IPS DF 19.7 (cell line): Measurements from ENCODE around the gene ASS1.

Experiments
- DNase-seq: peaks from one replicate; pipeline ENCODE4 v3.0.0-alpha.2; 2013; ENCODE audit warnings: low read depth, low spot score

The ASS1 gene

GRCh38 chr9:130418776-130419175 is 26.0 kb upstream of the ASS1 start:
- no peak for DNase-seq

GRCh38 chr9:130419521-130420035 is 25.2 kb upstream of the ASS1 start:
- no peak for DNase-seq

- DNase-seq = no peak
These were observed 23.5 kb upstream of the ASS1 start for GRCh38 chr9:130421154-130421801.

- no peak for DNase-seq
These were observed 22.9 kb upstream of the ASS1 start for GRCh38 chr9:130421802-130422276.

GRCh38 chr9:130422546-130422945 is 22.2 kb upstream of the ASS1 start:
- no peak for DNase-seq

GRCh38 chr9:130423272-130423671 is 21.5 kb upstream of the ASS1 start:
- DNase-seq = no peak

GRCh38 chr9:130424595-130425454 is 19.9 kb upstream of the ASS1 start:
- no peak for DNase-seq

- DNase-seq = no peak
These were observed 18.9 kb upstream of the ASS1 start for GRCh38 chr9:130425741-130426466.

- no peak for DNase-seq
These were observed 18.3 kb upstream of the ASS1 start for GRCh38 chr9:130426467-130426773.

GRCh38 chr9:130426883-130427282 is 17.9 kb upstream of the ASS1 start:
- DNase-seq = no peak

GRCh38 chr9:130427326-130427725 is 17.4 kb upstream of the ASS1 start:
- no peak for DNase-seq

GRCh38 chr9:130428086-130428665 is 16.6 kb upstream of the ASS1 start:
- DNase-seq = no peak

GRCh38 chr9:130429381-130429780 is 15.4 kb upstream of the ASS1 start:
- no peak for DNase-seq

GRCh38 chr9:130429831-130430230 is 14.9 kb upstream of the ASS1 start:
- no peak for DNase-seq

- no peak for DNase-seq
These were observed 14.5 kb upstream of the ASS1 start for GRCh38 chr9:130430232-130430631.

GRCh38 chr9:130430734-130431535 is 13.8 kb upstream of the ASS1 start:
- DNase-seq = no peak

GRCh38 chr9:130431536-130432303 is 13.0 kb upstream of the ASS1 start:
- no peak for DNase-seq

GRCh38 chr9:130432362-130432761 is 12.4 kb upstream of the ASS1 start:
- no peak for DNase-seq

GRCh38 chr9:130432796-130433167 is 12.0 kb upstream of the ASS1 start:
- DNase-seq = no peak

GRCh38 chr9:130433168-130433946 is 11.4 kb upstream of the ASS1 start:
- DNase-seq = no peak
